Activated CD4-positive, alpha-beta T cell treated with anti-CD3 and anti-CD28 coated beads, Interleukin-2, amount 10 ng/mL, durations not matched to agents 24 days and 14 days (primary cell): Measurements from ENCODE around the gene GPR132. TPM values are rescaled to one million over a fixed set of nuclear protein-coding genes. Genes with fewer than 3 reads are reported as not detected.

Source experiments
- DNase-seq: peaks from one replicate; pipeline ENCODE4 v3.0.0; 2022
- H3K27ac Mint-ChIP-seq: one replicate; pipeline ENCODE4 v1.8.0; 2022; ENCODE audit warnings: mild to moderate bottlenecking, mixed read lengths
- H3K27me3 Mint-ChIP-seq: one replicate; pipeline ENCODE4 v1.8.0; 2022; ENCODE audit warnings: mixed read lengths
- H3K36me3 Mint-ChIP-seq: one replicate; pipeline ENCODE4 v1.8.0; 2022; ENCODE audit warnings: low read depth, mild to moderate bottlenecking, mixed read lengths
- H3K4me1 Mint-ChIP-seq: one replicate; pipeline ENCODE4 v1.8.0; 2021; ENCODE audit warnings: mixed read lengths
- H3K4me3 Mint-ChIP-seq: one replicate; pipeline ENCODE4 v1.8.0; 2022; ENCODE audit warnings: mild to moderate bottlenecking, moderate library complexity, mixed read lengths
- H3K9me3 Mint-ChIP-seq: one replicate; pipeline ENCODE4 v1.8.0; 2021; ENCODE audit warnings: mixed read lengths
- intact Hi-C: fragments of 100-400 bp; cut with micrococcal nuclease; formaldehyde crosslinking; loops from one replicate; pipeline ENCODE4 v1.15.1; 2023
- total RNA-seq: library from RNA; stranded (reverse); gene quantifications from 2 replicates; pipeline ENCODE4 v1.2.3, GENCODE V29; 2022

Gene GPR132
- total RNA-seq, 1 donor from 2014 or later = 31.5 TPM

GRCh38 chr14:105005929-105006830 is 59.0 kb downstream of the GPR132 start:
- Mint-ChIP-seq H3K36me3 (peaks cover 17% of the 10 kb centered on the region), H3K27me3 (no peaks in the 10 kb centered on the region), H3K4me1 (peaks cover 4% of the 10 kb centered on the region), H3K9me3 (no peaks in the 10 kb centered on the region), H3K4me3 (no peak overlapping the region), H3K27ac (no peak overlapping the region)
- intact Hi-C loops = no loop called here
- DNase-seq = no peak

GRCh38 chr14:105005329-105005928 is 59.8 kb downstream of the GPR132 start:
- no peak overlapping the region for H3K4me3 Mint-ChIP-seq
- H3K27me3 Mint-ChIP-seq = no peaks in the 10 kb centered on the region

More at GRCh38 chr14:105005329-105005928, 59.8 kb downstream of the GPR132 start:
- intact Hi-C loops = no loop called here
- Mint-ChIP-seq H3K36me3 (peaks cover 20% of the 10 kb centered on the region), H3K27ac (no peak overlapping the region), H3K9me3 (no peaks in the 10 kb centered on the region), H3K4me1 (peaks cover 4% of the 10 kb centered on the region)
- no peak for DNase-seq

Other genes starting within 250 kb of the GPR132 start
- gene CEP170B, start 200.2 kb downstream of the GPR132 start, total RNA-seq = 8.3 and 9.0 TPM in 2 replicates
- 0.07 and 0.21 TPM in 2 replicates for gene PLD4, start 140.6 kb downstream of the GPR132 start, total RNA-seq
- gene AHNAK2, start 87.1 kb downstream of the GPR132 start, total RNA-seq = 0.02 TPM in 2 replicates
- gene CLBA1, start 79.6 kb downstream of the GPR132 start, total RNA-seq = 2.4 and 2.5 TPM in 2 replicates
- gene CDCA4, start 44.3 kb downstream of the GPR132 start, total RNA-seq = 64.6 and 66.3 TPM in 2 replicates
- 9.7 and 11.2 TPM in 2 replicates for gene JAG2, start 103.3 kb upstream of the GPR132 start, total RNA-seq
- gene NUDT14, start 115.9 kb upstream of the GPR132 start, total RNA-seq = 8.3 and 9.1 TPM in 2 replicates
- gene BTBD6, start 183.1 kb upstream of the GPR132 start, total RNA-seq = 39.8 and 40.1 TPM in 2 replicates
- 42.4 and 46.6 TPM in 2 replicates for gene BRF1, start 235.6 kb upstream of the GPR132 start, total RNA-seq
- 31.5 and 33.9 TPM in 2 replicates for gene PACS2, start 249.3 kb upstream of the GPR132 start, total RNA-seq